ENCODE results near the gene SRSF8.
A peak's percentile ranks its signal among the peaks of the same experiment; 100 is the strongest.

The SRSF8 gene

DNA sequence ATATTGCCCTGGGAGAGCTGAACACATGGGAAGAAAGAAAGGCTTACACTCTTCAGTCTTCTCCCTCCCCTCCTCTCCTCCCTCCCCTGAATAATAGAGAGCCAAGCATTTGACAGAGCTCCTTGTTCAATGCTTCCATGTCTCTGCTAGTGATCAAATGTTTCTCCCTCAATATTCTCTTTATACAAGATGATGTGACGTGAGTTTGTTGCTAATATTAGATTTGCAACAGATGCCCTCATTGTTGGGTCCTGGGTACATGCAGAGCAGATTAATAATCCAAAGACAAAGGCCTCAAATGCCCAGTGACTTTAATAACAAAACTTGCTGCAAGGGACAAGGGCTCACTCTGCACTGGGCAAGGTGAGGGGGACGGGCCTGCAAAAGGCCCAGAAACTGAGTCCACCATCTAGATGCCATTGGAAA, 15.9 kb downstream of the SRSF8 start:
- TF ChIP-seq, protein P1, sequence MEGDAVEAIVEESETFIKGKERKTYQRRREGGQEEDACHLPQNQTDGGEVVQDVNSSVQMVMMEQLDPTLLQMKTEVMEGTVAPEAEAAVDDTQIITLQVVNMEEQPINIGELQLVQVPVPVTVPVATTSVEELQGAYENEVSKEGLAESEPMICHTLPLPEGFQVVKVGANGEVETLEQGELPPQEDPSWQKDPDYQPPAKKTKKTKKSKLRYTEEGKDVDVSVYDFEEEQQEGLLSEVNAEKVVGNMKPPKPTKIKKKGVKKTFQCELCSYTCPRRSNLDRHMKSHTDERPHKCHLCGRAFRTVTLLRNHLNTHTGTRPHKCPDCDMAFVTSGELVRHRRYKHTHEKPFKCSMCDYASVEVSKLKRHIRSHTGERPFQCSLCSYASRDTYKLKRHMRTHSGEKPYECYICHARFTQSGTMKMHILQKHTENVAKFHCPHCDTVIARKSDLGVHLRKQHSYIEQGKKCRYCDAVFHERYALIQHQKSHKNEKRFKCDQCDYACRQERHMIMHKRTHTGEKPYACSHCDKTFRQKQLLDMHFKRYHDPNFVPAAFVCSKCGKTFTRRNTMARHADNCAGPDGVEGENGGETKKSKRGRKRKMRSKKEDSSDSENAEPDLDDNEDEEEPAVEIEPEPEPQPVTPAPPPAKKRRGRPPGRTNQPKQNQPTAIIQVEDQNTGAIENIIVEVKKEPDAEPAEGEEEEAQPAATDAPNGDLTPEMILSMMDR (conservative IDR thresholded peaks at IDR 0.05) = no peak
- no peak overlapping the region for H3K27ac ChIP-seq

DNA sequence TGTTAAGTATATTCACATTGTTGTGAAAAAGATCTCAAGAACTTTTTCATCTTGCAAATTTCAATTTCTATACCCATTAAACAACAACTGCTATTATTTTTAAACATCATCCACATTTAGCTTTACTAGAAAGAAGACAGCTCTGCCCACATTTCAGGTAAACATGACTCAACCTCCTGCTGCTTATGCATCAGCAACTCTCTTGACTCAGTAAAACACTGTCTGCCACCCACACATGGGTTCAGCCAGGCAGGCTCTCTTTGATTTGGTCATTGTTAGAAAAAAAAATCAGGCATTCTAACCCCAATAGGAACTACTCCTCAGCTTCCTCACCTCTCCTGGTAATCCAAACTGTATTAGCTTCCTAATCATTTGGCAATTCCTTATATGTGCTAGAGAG, 17.8 kb downstream of the SRSF8 start:
- TF ChIP-seq, protein P1 (conservative IDR thresholded peaks at IDR 0.05) = no peak
- no peak overlapping the region for H3K27ac ChIP-seq

DNA sequence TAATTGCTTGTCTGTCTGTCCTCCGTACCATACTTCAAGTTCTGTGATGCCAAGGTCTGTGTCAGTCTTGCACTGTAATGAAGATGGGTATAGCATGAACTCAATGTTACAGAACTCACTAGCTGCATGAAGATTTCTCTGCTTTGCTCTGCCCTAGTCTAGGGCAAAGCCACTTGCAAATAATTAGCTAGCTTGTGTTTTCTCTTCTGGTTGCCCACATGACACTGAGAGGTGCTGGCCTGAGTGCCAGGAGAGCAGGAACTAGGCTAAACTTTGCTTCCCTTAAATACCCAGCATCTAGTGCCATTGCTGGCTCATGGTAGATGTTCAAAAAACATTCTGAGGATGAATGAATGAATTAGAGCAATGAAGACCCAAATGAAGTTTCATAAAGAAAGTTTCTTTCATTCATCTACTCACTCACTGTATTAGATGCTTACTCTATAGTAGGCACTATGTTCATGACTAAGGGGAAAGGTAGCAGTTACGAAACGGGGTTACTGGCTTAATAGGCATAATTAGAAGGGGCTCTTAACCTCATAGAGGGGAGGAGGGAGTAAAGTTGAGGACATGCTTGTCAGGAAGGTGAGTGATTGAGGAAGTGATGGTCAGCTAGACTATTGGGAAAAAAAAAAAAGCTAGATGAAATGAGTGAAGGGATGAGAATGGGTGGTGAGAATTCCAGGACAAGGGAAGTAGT, 18.5 kb downstream of the SRSF8 start:
- H3K27ac ChIP-seq = peak overlapping the region; percentile 83
- TF ChIP-seq, protein P1 (conservative IDR thresholded peaks at IDR 0.05) = no peak

DNA sequence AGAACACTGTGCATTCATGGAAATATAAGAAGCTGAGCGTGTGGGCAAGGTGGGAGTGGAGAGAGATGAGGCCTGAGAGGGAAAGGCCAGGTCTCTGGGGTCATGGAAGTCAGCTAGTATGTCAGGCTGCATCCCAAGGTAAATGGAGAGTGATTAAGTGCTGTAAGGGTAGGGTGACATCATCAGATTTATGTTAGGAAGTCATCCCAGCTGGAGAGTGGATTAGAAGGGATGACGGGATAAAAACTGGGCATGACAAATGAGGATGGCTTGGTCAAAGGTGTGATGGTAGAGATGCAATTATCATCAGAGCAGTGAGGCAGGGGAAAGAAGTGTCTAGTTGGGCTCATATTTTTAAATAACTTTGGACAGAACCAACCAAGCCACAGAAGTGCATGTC, 19.4 kb downstream of the SRSF8 start:
- H3K27ac ChIP-seq = peak overlapping the region; percentile 83
- TF ChIP-seq, protein P1 (conservative IDR thresholded peaks at IDR 0.05) = no peak

DNA sequence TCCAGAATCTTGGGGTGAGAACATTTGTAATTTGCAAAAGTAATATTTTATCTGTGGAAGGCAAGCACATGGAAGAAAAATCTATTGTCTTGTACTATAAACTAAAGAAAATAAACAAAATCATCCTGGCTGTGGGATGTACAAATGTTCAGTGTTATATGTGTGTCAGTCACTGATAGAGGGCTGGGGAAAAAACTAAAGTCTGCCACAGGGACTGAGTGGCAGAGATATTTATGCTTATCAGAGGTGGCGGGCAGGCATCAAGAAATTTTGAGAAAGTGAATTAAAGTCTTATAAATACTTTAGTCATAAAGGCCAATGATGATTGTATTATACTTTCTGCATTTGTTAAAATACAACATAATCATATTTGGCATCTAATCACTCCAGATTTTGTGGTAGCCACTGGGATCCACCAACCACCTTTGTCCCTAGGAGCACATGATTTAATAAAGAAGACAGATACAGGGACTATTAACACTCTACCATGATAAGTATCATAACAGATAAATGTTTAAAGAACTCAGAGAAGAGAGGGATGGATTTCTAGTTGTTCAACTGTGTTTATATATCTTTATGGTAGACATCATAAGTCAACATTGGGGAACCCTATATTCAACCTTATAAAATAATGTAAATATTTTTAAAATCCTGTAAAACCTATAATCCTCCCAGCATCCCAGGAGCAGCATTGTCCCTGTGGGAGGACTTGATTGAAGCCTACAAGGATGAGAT, 20.3 kb downstream of the SRSF8 start:
- TF ChIP-seq, protein P1 (conservative IDR thresholded peaks at IDR 0.05) = no peak
- H3K27ac ChIP-seq = peak overlapping the region; percentile 83

DNA sequence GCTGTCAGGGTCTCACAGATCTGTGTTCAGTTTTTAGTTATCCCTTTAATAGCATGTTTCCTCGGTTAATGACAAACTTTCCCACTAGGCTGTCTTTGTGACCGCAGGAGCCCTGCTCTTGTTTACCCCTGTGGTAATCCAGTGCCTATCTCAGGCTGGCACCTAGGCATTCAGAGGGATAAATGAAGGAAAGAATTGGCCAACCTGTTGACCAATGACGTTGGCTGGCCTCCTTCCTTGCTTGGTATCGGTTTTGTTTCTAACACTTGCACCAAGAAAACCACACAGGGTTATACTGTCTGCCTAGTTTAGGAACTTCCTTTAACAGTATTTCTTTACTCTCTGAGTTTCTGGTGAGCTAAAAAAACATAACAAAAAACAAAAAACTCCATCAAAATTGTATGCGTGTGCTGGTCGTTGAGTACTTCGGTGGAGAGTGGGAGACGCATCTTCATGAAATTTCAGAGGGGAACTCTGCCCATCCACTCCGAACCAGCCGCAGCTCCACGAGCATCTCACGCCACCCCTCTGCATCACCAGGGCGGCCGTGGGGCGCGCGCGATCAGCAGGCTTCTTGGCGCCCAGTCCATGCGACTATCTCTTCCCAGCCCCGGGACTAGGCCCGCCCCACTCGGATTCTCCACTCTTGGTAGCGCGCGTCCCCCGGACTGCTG, 22.4 kb downstream of the SRSF8 start:
- TF ChIP-seq, protein P1 (conservative IDR thresholded peaks at IDR 0.05) = no peak
- H3K27ac ChIP-seq = peak overlapping the region; percentile 83

All from VCaP (cell line).